HuH-7.5 (cell line): ENCODE measurements around the gene SNX25.
"Not testable (repeated sequence)": the region's sequence is repeated elsewhere in the genome, so short reads cannot be mapped to it uniquely, and the experiment has no call there.

Experiments
- DNase-seq: peaks from one replicate; pipeline ENCODE4 v3.0.0; 2011; ENCODE audit warnings: low spot score

Gene SNX25

DNA sequence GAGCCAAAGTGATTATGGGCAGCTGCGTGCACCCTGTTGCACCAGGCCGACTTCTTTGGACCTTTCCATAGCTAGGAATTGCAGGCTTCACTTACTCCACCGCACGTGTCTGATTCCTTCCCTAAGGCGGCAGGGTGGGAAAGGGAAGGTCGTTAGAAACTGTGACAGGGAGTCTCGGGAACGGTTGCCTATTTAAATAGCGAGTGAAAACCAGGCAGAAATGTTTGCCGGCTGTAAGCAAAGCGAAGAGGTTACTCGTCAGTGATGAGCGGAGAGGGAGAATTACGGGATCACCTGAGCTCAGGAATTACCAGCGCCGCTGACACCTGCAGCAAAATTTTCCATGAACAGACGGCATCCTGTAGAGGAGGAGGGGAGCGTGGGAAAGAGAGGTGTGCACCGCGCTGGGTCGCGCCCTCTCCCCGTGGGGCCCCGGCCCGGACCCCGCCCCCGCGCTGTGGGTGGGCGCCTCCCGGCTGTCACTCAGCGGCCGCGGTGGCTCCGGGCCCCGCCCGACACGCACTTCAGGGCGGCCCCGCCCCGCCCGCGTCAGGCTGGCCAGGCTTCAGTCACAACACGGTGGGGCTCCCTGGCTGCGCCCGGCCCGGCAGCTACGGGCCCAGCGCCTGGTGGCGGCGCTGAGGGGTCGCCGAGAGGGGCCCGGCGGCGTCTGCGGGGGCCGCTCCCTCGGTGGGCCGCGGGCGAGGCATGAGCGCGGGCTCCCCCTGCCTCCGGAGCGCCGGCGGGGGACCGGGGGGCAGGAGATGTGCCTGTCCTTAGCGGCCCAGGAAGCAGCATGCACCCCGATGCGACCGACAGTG is at the start of gene SNX25:
Gene SNX25 (plus strand): TSS at position 568 of the 821 bp plus-strand sequence. CDS start 229 bp downstream, at position 797.
- peak; percentile 51 for DNase-seq

DNA sequence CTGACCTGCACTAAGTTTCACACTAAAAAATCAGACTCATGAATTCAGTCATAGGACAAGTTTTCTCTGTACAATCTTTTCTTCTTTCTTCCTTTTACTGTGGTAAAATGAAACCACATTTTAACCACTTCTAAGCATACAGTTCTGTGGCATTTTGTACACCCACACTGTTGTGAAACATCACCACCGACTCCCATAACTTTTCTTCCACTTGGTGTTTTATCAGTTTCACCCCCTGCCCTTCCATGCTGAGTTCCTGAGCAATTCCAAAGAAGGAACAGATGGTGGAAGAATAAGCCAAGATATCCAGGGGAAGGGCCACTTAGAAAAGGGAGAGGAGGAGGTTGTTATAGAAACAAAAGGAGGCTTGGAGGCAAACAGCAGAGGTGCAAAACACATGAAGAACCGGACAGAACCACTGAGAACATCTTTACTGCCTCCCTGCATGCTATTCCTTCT is 43.8 kb upstream of the SNX25 start:
- no peak for DNase-seq

DNA sequence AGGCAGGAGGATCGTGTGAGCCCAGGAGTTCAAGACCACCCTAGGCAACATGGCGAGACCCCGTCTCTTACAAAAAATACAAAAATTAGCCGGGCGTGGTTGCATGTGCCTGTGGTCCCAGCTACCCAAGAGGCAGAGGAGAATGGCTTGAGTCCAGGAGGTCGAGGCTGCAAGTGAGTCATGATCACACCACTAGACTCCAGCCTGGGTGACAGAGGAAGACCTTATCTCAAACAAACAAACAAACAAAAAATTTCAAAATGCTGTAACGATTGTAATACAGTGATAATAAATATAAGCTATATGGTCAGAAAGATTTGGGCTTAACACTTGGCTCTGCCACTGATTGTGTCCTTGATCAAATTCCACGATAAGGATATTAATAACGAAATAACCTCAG is 42.2 kb upstream of the SNX25 start:
- no peak for DNase-seq

DNA sequence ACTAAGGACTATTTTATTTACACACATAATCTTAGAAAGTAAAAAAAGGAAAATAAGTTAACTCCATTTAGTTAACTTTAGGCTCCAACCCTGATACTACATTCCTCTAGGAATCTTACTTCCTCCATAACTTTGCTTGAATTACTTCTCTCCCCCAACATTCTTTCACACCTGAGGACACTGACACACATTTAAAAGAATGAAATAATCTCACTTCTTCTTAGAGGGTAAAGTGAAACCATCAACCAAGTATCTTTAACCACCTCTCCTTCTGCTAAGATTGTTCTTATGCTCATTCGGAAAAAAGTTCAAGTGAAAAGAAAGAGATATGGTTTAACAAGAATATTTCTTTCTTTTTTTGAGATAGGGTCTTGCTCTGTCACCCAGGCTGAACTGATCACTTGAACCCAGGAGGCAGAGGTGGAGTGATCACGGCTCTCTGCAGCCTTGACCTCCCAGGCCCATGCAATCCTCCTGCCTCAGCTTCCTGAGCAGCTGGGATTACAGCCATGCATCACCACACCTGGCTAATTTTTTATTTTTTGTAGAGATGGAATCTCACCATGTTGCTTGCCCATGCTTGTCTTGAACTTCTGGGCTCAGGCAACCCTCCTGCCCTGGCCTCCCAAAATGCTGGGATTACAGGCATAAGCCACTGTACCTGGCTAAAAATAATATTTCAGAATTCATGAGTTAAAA is 37.9 kb upstream of the SNX25 start:
- DNase-seq, result no peak

DNA sequence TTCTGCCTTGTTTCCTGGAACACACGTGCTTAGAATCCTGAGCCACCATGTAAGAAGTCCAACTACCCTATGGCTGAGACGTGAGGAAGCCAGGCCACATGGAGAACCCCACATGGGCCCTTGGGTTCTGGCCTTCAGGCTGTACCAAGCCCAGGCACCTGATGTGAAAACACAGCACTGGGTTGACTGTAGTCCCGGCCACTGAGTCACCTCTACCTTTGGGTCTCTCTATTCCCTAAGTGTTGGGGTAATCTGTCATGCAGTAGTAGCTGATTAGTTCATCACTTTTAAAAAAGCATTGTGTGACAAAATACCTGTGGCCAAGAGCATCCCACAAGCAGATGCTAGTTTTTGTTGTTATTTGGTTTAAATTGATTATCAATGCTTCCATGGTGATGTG is 29.9 kb upstream of the SNX25 start:
- DNase-seq, result no peak

- no peak for DNase-seq
Observed at GRCh38 chr4:185182239-185182638, 27.2 kb upstream of the SNX25 start.

DNA sequence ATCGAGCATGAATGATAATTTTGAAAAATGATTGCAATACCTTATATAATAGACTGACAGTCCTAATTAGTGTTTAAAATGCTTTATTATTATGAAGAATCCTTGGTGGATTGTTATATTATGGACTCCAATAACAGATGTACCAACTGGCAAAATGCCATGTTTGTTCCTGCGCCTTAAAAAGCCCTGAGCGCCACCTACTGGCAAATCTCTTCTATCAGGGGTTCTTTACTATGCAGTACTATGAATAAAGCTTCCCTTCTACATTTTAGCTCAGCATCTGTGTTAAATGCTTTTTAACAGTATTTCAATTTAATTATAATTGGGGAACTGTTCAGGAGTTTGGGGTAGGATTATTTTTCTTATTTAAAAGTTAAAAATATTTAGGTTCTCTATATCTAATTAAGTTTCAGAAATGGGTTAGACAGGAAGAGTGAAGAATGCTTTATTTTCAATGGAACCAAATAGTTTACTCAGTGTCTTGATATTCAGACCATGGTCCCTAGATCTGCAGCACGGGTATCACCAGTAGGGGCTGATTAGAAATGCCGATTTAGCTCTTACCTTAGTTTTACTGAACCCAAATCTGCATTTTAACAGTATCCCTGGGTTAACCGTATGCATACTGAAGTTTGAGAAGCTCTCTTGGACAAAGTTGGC is 25.6 kb upstream of the SNX25 start:
- DNase-seq, result no peak

DNA sequence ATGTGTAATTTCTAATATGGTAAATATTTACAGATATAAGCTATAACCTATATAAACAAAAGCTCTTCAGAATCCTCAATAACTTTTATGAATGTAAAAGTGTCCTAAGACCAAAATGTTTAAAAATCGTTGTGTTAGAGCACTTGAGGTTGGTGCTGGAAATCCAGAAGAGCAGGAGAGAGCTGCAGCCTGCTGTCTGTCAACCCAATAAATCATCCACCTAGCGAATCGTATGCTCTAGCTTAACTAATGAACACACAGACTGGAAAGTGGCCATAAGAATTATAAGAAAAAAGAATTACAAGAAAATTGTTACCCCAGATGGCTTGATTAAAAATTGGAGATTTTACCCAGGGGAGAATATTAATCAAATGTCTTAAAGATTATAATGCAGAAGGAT is 22.6 kb upstream of the SNX25 start:
- no peak for DNase-seq

GRCh38 chr4:185189606-185190305 is 19.6 kb upstream of the SNX25 start:
- no peak for DNase-seq

DNA sequence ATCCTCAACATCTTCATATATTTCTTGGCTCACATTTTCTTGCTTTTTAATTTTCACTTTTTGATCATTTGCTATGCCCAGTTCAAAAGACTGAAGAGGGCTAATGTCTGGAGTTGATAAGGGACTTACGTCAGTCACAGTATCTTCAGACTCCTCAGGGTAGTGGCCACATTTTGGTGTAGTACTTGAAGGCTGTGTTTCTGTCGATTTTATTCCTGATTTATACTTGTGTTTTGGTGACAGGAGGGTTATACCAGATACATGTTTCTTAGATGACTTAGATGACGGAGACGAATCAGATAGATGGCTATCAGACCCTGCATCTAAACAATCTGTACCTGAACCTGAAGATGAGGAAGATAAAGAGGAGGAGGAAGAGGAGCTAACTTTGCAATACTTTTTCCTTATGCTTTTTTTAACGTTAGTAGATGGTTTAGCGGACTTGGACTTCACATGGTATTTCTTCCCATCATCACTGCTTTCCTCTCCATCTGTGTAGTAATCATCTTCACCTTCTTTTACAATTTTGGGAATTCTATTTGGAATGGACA is 19.0 kb upstream of the SNX25 start:
- no peak for DNase-seq

DNA sequence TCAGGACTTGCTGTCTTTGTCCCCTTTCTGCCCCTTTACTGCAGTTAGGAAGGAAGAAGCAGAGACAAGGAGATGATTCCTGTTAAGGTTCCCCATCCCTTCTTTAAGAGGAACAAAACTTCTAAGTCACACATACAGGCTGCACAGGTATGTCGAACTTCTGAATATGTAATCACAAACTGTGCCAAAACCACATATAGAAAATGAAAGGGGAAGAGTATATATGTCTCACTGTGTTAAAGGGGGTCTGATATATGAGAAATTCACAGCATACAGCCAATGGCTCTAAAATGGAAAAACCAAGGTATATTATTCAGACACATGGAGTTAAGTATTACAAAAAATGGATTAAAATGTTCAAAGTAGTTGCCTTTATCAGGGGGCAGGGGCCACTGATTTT is 17.3 kb upstream of the SNX25 start:
- DNase-seq, result no peak

DNA sequence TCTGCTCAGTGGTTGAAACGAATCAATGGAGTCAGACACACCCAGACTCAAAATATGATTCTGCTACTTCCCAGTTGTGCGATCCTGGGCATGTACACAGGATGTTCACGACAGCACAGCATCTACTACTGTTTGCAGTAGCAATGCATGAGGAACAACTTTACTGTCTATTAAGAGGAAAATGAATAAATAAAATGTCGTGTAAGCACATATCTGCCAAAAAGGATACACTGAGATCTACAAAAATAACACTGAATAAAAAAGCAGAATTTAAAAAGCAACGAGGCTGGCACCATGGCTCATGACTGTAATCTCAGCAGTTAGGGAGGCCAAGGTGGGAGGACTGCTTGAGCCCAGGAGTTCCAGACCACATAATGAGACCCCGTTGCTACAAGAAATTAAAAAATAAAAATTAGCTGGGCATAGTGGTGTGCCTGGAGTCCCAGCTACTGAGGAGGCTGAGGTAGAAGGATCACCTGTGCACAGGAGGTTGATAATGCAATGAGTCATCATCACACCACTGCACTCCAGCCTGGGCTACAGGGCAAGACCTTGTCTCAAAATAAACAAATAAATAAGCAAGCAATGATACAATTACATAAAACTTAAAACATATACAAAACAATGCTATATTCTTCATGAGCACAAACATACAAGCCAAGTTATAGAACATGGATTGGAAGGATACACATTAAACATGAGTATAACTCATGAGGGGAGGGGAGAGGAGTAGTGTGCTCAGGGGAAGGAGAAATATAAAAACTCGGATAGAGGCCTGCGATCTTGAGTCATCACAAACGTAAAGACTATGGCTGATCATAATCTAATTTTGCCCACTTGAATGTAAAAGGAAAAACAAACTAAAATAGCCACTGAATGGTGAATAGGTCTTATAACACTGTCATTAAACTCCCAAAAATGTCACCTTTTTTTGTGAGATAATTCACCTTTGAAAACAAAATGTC is 14.2 kb upstream of the SNX25 start:
- DNase-seq, result no peak

DNA sequence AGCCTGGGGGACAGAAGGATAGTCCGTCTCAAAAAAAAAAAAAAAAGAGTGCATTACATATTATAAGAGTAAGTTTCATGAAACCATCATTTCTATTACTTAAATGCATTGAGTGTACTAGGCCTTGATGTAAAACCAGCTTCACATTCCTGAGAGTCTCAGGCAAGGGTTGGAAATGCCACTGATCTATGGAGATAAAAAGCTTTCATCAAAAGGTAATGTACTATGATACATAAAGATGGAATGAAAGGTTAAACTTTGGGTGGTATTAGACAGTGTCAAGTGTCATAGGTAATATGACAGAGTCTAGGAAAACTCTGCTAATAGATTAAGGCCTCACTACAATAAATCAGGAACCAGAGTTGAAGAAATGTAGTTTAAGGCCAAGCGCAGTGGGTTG is 13.0 kb upstream of the SNX25 start:
- DNase-seq, result no peak

DNA sequence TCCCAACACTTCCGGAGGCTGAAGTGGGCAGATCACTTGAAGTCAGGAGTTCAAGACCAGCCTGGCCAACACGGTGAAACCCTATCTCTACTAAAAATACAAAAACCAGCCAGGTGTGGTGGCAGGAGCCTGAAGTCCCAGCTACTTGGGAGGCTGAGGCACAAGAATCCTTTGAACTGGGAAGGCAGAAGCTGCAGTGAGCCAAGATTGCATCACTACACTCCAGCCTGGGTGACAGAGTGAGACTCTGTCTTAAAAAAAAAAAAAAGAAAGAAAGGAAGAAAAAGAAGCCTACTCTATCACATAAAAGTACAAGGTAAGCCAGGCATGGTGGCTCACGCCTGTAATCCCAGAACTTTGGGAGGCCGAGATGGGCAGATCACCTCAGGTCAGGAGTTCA is 11.2 kb upstream of the SNX25 start:
- DNase-seq, result not testable (repeated sequence)

DNA sequence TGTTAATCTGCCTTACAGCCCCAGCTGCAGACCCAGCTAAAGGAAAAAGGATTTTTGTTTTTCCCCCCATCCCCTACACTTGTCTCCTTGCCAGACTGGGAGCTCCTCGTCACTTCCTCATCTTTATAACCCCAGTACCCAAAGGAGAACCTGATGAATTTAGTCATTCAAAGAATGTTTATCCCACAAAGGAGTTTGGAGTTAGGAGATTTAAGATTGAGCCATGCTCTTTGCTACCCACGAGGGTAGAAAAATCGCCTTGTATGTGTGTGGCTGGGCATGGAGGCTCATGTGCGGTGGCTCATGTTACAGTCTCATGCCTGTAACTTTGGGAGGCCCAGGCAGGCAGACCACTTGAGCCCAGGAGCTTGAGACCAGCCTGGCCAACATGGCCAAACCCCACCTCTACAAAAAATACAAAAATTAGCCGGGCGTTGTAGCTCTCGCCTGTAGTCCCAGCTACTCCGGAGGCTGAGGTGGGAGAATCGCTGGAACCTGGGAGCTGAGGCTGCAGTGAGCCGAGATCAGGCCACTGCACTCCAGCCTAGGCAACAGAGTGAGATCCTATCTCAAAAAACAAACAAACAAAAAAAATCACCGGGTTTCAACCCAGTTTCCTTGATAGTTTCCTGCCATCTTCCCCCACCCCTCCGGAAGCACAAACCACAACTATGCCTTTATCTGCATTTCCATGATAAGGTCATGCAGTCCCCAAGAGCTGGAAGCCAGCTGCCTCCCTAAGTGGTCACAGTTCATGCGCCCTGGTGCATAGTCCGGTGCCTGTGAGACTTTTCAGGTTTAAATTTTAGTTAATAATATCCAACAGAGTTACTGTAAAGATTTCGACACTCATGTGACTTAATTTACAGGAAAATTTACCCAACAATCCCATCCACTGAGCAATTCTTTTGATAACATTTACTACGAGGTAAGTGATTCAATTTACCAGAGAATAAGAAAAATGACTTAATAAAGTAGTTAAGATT is 7.1 kb upstream of the SNX25 start:
- DNase-seq, result no peak

- no peak for DNase-seq
Observed at GRCh38 chr4:185202984-185203485, 6.4 kb upstream of the SNX25 start.

GRCh38 chr4:185203486-185204237 is 5.7 kb upstream of the SNX25 start, which contains the start of gene CFAP97:
Gene CFAP97 (minus strand): TSS chr4:185204000. CDS start chr4:185191196, 12,804 bp downstream.
- DNase-seq, result no peak

DNA sequence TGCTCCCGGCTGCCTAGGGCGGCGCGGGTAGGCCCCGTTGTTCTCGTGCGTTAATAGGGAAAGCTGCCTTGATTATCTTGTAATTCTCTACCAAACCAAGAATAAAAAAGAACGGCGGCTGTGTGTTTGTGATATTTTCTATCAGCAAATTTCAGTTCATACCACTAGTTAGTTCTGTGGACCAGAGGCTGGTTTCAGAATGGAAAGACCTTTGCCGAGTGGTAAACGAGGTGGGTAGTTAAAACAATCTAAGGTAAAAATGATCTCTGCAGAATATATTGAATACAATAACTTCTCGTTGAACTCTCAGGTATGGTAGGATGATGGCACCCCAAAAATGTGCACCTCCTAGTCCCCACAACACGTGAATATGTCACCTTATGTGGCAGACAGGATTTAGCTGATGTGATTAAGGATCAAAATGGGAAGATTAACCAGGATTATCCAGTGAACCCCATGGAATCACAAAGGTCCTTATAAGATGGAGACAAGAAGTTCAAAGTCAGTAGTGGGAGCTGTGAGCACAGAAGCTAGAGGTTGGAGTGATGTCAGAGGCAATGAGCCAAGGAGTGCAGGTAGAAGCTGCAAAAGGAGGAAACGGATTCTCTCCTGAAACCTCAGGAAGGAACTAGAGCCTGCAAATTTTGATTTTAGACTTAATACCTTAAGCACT is 5.0 kb upstream of the SNX25 start:
- no peak for DNase-seq
